Glomerular visceral epithelial cell (primary cell): ENCODE results near the gene DGCR6.
"Not testable (repeated sequence)": the region's sequence is repeated elsewhere in the genome, so short reads cannot be mapped to it uniquely, and the experiment has no call there.

ENCODE experiments used
- DNase-seq: peaks from one replicate; pipeline ENCODE4 v3.0.0-alpha.2; 2016; ENCODE audit errors: extremely low spot score

DGCR6 gene

DNA sequence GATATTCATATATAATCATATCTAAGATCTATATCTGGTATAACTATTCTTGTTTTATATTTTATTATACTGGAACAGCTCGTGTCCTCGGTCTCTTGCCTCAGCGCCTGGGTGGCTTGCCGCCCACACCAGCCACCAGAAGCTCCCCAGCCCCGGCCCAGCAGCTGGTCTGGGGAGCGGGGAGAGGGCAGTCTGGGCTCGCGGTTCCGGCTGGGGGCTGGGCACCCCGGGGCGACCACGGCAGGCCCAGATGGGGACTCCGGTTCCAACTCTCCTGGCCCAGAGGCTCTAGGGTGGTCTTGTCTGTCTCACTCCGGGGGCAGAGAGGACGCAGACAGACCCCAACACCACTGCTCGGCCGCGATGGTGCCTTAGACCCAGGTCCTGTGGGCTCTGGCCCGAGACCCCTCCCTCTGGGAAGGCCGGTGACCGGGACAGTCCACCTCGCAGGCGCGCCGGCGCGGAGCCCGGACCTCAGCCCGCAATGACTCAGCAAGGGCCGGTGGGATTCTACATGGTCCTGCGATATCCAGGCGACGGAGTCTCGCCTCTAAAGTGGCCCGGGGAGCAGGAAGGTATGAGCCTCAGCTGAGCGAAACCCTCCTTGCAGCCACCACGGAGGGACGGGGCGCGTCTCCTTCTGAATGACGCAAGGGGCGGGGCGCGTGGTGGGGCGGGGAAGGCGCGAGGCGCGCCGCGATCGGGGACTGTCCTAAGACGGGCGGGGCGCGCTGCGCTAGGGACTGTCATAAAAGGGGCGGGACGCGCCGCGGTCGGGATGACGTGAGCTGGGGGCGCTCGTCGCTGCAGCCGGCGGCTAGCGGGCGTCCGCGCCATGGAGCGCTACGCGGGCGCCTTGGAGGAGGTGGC lies at the start of gene DGCR6:
Gene DGCR6 (plus strand): TSS at position 781 of the 870 bp plus-strand sequence. CDS start 55 bp downstream, at position 836.
- no peak for DNase-seq

- DNase-seq, result not testable (repeated sequence)
These were observed 46.8 kb upstream of the DGCR6 start for GRCh38 chr22:18859314-18859713.

- not testable (repeated sequence) for DNase-seq
These were observed 24.9 kb upstream of the DGCR6 start for GRCh38 chr22:18881260-18881659.

- not testable (repeated sequence) for DNase-seq
These were observed 21.7 kb upstream of the DGCR6 start for GRCh38 chr22:18884465-18884864.

GRCh38 chr22:18888115-18888514 lies 18.0 kb upstream of the DGCR6 start:
- no peak for DNase-seq

DNA sequence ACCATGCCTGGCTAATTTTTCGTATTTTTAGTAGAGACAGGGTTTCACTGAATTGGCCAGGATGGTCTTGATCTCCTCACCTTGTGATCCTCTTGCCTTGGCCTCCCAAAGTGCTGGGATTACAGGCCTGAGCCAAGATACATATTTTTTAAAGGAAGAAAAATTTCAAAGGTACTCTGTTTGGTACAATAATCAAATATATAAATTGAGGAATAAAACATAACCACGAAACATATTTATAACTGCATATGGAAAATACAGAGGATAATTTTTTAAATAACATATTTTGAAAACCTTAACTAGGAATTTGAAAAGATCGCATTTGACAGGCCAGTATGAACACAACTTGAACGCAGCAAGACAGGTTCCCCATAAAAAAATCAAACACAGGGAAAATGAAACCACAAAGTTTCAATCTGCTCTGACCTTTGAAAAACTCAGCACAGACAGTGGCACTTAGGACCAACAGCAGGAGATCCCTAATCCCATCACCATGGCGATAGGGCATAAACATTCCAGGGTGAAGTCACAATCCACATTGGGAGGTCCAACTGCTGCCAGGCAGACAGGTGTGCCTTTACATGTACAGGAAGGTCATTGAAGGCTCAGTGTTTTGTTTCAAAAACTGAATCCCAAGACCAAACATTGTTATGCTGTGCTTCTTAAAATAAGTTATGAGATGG lies 15.5 kb upstream of the DGCR6 start:
- not testable (repeated sequence) for DNase-seq

GRCh38 chr22:18893775-18894174 lies 12.3 kb upstream of the DGCR6 start:
- not testable (repeated sequence) for DNase-seq

DNA sequence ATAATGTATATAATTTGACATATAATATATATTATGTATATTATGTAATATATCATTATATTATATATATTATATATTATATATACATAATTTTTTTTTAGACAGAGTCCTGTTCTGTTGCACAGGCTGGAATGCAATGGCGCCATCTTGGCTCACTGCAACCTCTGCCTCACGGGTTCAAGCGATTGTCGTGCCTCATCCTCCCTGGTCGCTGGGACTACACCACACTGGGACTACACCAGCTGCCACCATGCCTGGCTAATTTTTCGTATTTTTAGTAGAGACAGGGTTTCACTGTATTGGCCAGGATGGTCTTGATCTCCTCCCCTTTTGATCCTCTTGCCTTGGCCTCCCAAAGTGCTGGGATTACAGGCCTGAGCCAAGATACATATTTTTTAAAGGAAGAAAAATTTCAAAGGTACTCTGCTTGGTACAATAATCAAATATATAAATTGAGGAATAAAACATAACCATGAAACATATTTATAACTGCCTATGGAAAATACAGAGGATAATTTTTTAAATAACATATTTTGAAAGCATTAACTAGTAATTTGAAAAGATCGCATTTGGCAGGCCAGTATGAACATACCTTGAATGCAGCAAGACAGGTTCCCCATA lies 10.0 kb upstream of the DGCR6 start:
- not testable (repeated sequence) for DNase-seq

DNA sequence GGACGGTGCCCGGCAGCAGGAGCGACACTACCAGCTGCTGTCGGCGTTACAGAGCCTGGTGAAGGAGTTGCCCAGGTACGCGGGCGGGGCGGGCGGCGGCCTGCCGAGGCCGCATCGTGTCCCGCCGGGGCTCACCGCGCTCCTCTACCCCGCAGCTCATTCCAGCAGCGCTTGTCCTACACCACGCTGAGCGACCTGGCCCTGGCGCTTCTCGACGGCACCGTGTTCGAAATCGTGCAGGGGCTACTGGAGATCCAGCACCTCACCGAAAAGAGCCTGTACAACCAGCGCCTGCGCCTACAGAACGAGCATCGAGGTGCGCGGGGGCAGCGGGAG lies 258 bp downstream of the DGCR6 start:
- DNase-seq, result not testable (repeated sequence)

GRCh38 chr22:18906896-18907295 lies 776 bp downstream of the DGCR6 start:
- DNase-seq, result no peak

DNA sequence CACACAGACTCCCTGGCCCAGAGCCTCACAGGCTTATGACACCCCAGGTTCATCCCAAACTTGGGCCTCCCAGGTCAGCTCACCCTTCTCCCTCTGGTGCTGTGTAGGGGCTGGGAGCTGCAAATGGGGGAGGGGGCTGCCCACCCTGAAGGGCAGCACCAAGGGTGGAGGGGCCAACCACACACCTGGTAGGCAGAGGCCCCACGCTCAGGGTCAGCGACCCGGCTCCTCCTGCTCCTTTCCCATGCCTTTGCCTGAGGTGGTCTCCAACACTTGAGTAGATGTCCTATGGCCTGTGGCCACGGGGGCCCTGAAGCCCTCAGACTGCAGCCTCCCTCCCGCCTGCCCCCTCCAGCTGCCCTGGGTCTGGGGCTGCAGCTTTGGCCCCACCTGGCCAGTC lies 3.4 kb downstream of the DGCR6 start:
- no peak for DNase-seq

- DNase-seq, result not testable (repeated sequence)
These were observed 5.4 kb downstream of the DGCR6 start for GRCh38 chr22:18911535-18911934.

GRCh38 chr22:18912264-18912946 lies 6.3 kb downstream of the DGCR6 start:
- not testable (repeated sequence) for DNase-seq

DNA sequence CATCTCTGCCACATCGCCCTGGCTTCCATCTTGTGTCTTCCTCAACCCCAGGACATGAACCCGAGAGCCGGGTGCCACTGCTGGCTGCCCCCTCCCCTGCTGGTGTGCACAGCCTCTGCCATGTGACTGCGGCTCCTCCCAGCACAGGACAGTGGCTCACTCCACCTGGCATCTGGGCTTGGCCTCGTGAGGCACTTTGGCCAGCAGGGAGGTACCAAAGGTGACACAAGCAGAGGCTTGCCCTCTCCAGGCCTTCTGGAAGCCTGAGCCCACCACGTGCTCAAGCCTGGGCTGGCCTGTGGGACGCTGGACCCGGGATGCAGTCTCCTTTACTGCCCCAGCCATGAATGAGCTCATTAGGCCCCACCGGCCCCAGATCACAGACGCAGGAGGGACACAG lies 8.4 kb downstream of the DGCR6 start:
- DNase-seq, result not testable (repeated sequence)

GRCh38 chr22:18915550-18915949 lies 9.4 kb downstream of the DGCR6 start:
- DNase-seq, result not testable (repeated sequence)

DNA sequence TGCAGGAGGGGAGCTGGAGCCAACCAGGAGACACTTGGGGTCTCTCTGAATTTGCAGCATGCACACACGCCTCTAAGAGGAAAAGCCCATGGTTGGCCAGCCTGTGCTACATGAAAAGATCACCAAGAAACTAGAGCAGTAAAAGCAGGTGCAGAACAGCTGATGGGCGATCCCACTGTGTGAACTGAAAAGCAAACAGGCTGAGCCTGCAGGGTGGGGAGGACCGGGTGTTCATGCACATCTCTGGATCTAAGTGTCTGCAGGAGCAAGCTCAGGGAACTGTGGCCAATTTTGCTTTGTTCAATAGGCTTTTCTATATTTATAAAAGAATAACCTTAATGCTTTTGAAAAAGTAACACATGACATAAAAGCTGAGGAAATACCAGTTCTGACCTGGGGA lies 11.7 kb downstream of the DGCR6 start:
- not testable (repeated sequence) for DNase-seq

DNA sequence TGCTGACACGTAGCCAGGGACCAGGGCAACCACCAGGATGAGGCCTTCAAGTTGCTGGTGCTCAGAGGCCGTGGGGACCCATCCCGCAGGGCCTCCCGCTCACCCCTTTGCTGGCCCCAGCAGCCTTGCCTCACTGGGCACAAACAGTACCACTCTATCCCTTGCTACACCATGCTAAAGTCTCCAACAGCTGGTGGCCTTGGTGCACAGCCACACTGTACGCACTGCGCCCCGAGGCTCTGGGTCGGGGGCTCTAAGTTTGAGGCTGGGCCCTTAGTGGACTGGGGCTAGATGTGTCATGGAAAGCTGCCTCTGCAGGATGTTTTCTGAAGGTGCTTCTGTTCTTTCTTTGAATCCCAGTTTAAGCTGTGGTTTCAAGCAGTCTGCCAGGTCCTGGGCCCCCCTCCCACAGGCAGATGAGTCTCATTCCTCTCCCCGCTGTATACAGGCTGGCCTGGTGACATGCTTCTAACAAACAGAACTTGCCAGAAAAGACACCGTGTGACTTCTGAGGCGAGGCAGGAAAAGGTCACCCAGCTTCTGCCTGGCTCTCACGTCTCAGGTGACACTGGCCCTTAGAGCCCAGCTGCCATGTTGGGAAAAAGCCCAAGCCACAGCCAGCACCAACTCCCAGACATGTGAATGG lies 14.3 kb downstream of the DGCR6 start:
- not testable (repeated sequence) for DNase-seq

- no peak for DNase-seq
These were observed 19.4 kb downstream of the DGCR6 start for GRCh38 chr22:18925368-18926064.

DNA sequence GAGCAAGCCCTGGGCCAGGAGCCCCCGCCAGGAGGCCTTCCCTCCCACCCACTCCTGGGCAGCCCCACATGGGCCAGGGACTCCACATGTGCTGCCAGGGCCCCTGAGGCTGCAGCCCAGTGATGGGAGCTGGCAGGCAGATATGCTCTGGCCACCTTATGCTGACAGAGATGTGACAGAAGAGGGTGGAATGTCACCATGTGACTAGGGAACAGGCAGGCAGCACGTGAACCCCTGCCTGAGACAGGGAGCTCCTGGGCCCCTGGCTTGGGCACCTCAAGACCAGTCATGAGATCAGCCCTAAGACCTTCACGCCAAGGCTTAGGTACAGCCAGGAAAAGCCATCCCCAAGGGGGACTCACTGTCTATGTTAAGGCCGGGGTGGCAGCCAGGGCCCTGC lies 20.9 kb downstream of the DGCR6 start:
- no peak for DNase-seq

- DNase-seq, result no peak
These were observed 21.5 kb downstream of the DGCR6 start for GRCh38 chr22:18927573-18927972.

DNA sequence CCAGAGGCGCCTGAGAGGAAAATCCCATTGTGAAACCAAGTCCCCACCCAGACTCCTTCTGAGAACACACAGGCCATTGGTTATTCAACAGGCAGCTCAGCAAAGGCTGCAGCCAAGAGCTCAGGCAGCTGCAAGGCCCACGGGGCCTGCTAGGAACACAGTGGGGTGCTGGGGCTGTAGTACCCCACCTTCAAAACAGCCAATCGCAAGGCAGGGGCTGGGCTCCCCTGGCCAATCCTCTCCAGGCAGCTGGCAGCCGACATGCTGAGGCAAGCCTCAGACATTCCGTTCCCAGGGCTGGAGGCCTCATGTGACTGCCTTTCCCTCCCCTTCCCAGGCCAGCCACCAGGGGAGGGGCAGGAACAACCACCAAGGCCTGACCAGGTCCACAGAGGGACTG lies 23.3 kb downstream of the DGCR6 start:
- no peak for DNase-seq
